ENCODE results near the gene CD82. TPM values are rescaled to one million over a fixed set of nuclear protein-coding genes. Genes with fewer than 3 reads are reported as not detected.
A peak's percentile ranks its signal among the peaks of the same experiment; 100 is the strongest.
"Not testable (repeated sequence)": the region's sequence is repeated elsewhere in the genome, so short reads cannot be mapped to it uniquely, and the experiment has no call there.

The CD82 gene
- total RNA-seq, 1 experiment from 2014 or later = 173 TPM

DNA sequence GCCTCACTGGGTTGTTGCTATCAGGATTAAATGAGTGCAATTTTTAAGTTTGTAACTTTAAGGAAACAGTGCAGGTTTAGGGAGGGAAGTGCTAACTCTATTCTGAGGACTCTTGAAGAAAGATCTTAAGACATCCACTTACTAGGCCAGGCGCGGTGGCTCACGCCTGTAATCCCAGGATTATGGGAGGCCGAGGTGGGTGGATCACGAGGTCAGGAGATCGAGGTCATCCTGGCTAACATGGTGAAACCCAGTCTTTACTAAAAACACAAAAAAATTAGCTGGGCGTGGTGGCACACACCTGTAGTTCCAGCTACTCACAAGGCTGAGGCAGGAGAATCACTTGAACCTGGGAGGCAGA lies 5.5 kb upstream of the CD82 start:
- not testable (repeated sequence) for DNase-seq (ENCODE audit: low spot score)

DNA sequence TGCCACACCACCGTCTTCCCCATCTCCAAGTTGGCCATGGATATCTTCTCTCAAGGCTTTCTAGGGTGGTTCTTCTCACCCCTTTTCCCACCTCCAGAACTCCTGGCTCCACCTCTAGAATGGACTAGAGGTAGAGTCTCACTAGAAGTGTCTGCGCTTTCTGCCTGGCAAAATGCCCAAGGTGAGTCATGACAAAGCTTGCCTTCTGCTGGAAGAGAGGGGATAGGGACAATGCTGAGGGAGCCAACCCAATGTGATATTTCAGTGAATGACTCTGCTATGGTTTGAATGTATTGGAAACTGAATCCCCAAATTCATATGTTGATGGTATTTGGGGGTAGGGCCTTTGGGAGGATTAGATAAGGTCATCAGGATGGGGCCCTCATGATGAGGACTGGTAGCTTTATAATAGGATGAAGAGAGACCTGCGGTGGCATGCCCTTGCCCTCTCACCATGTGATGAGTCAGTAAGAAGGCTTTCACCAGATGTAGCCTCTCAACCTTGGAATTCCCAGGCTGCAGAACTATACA lies 4.1 kb upstream of the CD82 start:
- peak; percentile 93 for DNase-seq (ENCODE audit: low spot score)

DNA sequence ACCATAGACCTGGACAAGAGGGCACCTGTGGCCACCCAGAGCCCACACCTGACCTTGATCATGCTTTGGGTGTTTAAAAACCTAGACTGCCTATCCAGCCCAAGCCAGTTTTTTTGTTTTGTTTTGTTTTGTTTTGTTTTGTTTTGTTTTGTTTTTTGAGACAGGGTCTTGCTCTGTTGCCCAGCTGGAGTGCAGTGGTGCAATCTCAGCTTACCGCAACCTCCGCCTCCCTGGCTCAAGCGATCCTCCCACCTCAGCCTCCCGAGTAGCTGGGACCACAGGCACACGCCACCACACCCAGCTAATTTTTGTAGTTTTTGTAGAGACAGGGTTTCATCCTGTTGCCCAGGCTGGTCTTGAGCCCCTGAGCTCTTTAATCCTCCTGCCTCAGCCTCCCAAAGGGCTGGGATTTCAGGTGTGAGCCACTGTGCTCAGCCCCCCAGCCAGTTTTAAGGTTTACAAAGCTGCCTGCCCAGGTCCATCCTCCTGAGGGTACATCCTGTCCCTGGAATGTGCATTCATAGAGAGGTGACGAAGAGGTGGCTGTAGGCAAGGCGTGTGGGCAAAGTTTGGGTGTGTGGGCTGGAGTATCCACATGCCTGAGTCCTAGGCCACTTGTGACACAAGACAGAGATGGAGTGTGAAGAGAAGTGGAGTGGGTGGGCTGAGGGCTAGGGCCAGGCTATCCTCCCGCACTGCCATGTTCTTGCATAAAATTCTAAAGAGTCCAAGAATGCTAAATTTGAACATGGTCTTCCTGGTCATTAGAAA lies 3.3 kb upstream of the CD82 start:
- no peak for DNase-seq (ENCODE audit: low spot score)

DNA sequence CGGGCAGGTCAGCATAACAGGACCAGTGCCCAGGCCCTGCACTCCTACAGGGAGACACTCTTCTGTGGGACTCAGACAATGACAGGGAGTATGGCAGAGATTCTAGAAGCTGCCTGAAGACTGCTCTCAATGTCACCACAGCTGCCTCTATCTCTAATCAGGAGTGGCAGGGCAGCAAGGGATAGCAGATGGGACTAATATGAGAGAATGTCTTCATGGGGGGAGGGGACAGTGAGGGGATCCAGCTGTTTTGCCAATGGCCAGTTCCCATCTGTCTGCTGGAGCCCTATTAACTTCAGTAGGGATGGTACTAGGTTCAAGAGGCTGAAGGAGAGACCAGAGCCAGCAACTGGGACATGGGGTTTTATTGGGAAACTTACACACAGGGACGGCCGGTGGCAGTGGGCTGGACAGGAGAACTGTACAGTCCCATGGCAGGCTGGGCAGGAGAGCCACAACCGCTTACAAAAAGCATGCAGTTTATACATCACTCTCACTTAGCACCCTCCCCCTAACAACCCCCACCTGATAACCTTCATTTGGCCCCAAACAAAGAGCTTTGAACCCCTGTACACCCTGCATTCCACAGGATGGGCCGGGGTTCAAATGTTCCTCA lies 2.5 kb upstream of the CD82 start:
- DNase-seq (ENCODE audit: low spot score) = no peak

DNA sequence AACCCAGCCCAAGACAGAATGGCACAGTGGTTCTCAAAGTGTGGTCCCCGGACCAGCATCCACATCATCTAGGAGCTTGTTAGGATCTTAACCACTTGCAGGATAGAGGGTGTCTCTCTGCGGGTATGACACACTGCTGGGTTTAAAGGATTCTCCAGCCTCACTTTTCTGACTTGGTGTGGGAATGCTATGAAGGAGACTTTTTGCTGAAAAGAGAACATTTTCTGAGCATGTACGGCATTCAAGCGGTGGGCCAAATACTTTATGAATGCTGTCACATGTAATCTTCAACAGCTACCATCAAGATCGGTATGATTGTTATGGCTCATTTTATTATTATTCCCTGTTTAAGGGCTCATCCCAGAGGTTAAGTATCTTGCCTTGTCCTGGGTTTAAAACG lies 1.8 kb upstream of the CD82 start:
- DNase-seq (ENCODE audit: low spot score) = no peak

DNA sequence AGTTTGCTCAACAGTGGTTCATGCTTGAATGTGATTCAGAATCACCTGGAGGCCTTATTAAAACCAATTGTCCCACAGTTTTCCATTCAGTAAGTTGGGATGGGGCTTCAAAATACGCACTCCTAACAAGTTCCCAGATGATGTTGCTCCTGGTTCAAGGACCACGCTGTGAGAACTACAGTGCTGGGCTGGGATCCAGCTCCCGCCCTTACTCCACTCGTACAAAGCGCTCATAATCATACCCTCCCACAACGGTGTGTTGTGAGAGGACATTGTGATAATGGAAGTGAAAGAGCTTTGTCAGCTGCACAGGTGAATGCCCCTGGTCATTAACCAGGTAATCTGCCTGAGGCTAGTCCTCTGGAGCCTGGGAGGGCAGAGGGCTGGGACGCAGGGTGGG lies 1.3 kb upstream of the CD82 start:
- peak; percentile 66 for DNase-seq (ENCODE audit: low spot score)

DNA sequence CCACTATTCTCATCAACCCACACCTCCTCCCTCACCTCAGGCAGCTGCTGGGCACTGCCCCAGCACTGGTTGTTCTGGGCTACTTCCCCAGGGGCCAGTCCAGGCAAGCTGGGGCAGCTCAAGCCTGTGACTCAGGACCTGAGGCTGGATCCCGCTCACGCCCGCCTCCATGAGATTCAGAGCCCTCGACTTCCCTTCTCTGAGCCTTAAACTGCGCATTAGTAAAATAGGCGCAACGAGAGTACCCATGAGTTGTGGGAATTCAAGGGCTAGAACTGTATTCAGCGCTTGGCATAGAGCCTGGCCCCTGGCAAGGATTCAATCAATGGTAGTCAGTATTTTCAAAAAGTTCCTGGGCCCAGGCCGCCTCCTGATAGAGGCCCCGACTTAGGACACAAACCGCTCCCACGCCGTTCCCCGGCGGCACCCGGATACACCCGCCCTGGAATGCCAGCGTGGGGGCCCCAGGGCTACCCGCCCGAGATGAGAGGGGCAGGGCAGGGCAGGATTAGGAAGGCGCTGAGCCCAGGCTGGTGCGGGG lies 723 bp upstream of the CD82 start:
- no peak for DNase-seq (ENCODE audit: low spot score)

DNA sequence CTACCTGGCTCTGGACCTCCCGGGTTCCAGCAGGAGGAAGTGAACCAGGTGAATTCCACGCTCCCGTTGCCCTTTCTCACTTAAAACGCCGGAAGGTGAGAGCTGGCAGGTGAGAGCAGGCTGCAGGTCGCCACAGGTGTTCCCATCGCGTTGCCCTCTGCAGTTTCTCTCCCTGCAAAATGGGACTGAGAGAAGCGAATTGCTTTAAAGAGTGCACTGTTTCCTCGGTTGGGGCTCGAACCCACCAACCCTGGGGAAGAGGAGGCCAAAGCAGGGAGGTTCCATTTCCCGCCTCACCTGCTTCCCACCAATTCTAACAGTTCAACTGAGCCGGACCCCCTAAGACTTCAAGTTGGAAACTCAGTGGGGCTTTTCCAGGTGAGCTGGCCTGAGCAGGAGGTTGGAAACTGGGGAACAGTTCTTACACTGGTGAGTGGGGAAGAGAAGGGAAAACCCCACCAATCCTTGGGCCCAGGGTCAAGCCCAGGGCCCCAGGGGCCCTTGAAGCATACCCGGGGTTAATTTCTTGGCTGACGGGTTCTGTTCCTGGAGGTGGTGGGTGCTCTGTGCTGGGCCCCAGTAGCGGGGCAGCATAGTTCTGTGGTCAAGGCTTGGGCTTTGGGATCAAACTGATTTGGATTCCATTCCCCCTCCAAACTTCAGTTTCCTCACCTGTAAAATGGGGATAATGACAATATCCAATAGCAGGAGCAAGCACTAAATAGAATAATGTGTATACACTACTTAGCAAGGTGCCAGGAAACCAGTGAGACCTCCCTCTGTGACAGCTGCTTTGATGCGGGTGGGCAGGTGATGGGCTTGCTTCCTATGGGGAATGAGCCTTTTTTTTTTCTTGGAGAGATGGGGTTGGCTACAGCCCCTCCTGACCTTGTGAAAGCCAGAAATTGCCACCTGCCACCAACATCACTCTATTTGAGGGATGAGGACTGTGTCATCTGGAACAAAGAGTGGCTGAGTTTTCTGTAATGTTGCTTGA lies 788 bp downstream of the CD82 start:
- DNase-seq (ENCODE audit: low spot score) = peak; percentile 67

DNA sequence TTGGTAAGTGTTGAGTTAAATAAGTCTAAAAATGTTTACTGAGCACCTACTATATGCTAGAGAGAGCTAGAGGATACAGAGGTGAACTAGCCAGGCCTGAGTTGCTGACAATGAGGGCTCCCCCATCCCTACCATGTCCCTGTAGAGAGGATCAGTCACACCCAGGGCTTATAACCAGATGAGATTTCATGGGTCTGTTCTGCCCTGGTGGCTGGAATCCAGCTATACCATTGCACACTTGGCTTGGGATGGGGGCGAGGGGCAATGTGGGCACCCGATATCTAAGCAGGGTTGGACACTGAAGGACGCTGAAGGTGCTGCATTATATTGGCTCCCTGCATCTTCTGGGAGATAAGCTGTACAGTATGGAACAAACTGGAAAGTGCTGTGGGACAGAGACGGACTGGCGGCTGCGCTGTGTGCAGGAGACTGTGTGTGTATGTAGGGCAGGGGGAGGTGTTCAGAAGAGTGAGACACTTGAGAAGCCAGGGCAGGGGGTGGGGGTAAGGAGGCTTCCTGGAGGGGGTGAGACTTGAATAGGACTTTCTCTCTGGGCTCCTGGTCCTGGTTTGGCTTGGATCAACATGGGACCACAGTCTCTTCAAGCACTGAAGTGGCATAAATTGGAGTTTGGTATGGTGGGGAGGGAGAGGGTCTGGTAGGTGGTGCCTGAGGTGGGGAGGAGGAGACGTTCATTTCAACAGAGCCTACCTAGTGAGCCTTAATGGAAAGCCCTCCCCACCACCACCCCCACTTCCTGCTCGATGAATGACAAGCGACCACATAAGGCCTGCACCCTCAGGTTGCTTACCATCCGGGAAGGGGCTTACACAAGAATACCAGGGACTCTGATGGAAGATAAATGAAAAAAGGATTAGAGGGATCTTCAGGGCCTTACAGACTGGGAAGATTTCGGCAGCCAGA lies 1.8 kb downstream of the CD82 start:
- DNase-seq (ENCODE audit: low spot score) = no peak

DNA sequence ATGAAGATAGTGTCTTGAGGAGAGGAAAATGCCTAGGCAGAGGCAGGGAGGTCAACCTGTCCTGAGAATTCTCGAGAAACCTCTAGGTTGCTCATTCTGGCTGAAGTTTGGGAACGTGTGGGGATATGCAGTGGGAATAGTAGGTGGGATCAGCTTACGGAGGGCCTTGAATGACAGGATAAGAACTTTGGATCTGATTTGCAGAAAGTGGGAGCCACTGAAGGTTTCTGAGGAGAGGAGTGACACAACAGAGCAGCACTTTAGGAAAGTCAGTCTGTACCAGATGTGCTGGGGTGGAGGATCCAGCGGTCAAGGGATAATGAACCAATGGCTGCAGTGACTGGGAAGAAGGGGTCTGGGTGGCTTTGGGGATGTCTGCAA lies 2.4 kb downstream of the CD82 start:
- no peak for DNase-seq (ENCODE audit: low spot score)

DNA sequence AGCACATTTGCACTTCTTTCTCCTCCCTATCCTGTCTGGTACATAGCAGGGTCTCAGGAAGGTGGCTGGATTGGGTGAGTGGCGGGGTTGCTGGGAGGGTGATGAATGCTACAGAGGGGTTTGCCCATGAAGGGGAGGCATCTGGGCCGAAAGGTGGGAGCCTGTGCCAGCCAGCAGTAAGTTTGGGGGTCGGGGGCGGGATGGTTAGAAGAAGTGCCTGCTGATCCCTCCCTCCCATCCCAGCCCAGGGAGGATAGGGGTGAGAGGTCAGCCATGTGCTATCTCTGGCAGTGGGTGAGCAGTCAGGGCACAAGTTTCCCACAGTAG lies 2.8 kb downstream of the CD82 start:
- no peak for DNase-seq (ENCODE audit: low spot score)

DNA sequence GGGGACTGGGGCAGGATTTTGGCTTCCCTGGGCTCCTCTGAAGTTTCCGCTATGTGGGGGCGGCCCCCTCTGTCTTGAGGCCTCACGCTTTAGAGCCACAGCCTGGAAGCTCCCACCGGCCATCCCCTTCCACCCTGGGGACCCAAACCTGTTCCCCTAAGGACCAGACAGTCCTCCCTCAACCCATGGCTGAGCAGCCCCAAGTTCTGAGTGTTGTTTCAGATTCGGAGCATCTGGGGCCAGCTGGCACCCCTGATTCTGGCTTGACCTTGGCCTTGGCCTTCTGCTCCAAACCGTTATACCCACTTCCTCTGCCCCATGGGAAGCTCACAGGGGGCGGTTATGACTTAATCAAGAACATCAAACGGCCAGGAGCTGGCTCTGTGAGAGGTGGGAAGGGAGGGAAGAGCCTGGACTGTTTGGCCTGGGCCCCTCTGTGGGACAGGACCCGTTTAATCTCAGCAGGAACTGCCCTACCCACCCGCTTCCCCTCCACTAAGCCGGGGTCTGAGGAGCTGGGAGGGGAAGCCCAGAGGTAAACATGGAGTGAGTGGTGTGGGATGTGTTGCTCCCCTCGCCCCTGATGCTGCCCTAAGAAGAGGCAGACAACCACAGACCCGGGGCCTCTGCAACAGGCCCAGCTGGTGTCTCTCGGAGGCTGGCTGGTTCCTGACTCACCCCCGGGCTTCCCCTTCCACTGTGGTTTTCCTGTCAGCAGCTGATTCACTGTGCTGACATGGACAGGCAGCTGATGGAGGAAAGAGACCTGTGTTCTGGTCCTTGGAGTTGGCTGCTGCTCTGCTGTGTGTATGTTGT lies 3.4 kb downstream of the CD82 start:
- DNase-seq (ENCODE audit: low spot score) = peak; percentile 40

DNA sequence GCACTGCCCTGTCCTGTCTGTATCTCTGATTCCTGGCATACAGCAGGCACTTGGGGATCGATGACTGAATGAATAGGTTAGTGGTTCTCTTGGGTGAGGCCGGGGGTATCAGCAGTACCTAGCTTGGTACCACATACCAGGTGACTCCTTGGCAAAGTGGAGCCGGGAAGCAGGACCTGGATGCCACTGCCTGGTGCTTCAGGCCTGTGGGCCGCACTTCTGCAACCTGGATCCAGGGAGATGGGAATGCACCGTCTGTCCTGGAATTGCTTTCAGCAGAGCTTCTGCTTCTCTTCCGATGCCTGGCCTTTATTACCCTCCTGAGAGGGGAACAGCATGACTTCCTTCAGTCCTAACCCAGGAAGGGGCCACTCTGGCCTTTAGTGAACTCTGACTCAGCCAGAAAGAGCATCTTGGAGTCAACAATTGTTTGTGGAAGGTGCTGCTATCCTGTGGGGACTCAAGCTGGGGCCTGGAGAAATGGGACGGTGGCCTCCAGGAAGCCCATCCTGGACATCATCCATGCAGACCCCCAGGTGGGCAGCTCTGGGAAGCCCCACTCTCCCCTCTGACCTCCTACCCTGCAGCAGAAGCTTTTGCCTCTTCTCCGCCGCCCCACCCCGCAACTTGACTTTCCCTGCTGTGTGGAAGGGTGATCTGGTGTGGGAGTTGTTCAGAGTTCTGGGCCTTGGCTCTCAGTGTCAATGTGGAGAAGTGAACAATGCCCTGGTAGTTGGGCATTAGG lies 5.1 kb downstream of the CD82 start:
- no peak for DNase-seq (ENCODE audit: low spot score)

DNA sequence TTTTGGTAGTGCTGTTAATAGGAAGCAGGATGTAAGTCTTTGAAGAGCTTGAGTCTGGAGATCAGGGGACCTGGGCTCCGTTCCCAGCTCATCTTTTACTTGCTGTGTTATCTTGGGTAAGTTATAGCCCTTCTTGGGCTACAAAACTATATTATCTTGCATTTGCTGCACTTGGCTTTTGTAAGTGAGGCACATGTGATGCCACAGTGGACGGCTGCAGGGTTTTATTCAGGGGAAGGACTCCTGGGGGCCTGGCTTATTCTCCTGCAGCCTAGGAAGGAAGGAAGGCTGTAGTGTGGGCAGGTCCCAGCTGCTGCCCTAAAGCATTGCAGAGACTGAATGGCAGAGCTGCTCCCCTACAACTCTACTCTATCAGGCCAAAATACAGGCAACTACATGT lies 6.4 kb downstream of the CD82 start:
- no peak for DNase-seq (ENCODE audit: low spot score)

DNA sequence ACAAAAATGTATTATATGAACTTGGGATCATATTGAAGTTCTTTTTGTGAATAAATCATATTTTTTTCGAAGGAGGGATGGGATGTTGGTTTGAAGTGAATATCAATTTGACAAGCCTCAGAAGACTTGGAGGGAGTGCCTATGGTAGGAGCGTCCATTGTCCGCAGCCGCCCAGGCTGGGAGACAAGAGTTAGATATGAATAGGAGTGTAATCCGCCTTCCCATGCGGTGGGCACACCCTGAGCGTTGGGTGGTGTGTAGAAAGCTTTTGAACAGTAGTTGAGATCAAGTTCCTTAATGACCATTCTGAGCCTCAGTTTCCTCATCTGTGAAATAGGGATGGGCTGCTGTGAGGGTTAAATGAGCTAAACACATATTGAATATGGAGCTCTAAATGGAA lies 7.0 kb downstream of the CD82 start:
- DNase-seq (ENCODE audit: low spot score) = no peak

DNA sequence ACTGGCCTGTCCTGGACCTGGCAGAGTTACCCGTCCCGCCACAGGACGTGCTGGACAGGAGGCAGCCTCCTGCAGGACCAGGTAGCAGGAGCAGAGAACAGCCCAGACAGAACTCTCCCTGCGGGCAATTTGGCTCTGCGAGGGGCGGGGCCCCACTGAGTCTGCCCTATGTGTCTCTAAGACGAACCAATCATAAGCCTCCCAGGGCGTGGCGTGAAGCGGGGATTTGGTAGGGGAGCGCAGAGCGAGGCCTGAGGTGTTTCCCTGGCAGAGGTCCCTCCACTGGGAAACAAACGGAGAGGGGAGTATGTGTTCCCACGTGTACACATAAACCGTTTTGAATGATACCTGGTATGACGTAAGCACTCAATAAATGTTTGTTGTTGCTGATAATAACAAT lies 7.4 kb downstream of the CD82 start:
- no peak for DNase-seq (ENCODE audit: low spot score)

DNA sequence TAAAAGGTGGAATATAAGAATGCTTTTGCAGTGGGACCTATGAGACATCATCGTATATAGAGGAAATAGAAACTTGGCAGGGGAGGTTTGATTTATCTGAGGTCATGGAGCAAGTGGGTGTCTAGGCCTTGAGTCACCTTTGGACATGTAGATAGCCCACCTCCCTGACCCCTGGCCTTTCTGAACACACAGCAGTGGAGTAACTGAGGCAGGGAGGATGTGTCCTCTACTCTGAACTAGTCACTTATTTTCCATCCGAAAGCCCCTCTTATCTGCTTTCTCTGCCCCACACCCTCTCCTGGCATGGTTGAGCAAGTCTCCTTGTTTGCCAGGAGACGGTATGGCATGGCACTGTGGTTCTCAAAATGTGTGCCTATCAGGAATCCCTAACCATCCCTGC lies 7.9 kb downstream of the CD82 start:
- no peak for DNase-seq (ENCODE audit: low spot score)

DNA sequence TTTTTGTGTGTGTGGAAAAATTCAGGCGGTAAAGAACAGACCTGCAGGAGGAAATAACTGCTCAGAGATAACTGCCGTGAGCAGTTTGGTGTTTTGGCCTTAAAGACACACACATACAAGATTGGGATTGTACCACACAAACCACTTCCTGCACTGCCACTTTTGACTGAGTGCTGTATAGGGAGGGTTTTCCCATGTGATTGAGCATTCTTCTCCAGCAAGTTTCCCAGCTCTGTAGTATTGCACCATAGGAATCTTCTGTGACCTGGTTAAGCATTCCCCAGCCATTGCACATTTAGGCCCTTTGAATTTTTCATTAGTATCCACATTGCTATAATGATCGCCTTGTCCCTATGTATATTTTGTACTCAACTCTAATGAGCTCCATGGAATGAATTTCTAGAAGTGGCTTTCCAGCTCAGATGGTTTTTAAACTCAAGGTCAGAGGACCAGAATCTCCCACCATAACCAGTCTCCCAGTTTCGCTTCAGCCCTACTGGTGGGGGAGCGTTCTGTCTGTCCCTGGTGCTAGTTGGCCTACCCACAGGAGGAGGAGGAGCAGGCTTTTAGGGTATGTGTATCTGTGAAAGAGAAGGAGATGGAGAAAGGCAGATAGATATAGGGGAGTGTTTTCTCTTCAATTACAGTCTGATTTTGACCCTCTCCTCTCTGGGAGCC lies 9.3 kb downstream of the CD82 start:
- DNase-seq (ENCODE audit: low spot score) = peak; percentile 68

DNA sequence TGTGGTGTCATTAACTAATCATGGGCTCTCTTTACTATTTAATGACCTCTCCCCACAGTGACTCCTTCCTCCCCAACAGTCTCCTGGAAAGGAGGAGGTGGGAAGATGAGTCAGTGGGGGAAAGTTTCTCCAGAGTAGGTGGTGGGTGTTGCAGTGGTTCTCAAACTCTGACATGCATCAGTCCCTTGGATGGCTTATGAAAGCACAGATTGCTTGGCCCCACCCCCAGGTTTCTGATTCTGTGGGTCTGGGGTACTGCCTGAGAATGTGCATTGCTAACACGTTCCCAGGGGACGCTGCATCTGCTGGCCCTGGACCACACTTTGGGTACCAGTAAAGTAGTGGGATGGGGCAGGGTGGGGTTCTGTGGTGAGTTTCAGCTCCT lies 9.8 kb downstream of the CD82 start:
- DNase-seq (ENCODE audit: low spot score) = no peak
